ENCODE measurements around the gene USP40. TPM values are rescaled to one million over a fixed set of nuclear protein-coding genes. Genes with fewer than 3 reads are reported as not detected.

The USP40 gene
- total RNA-seq, 4 donors from 2014 or later, result 30.7 to 113 (median 41.3) TPM

- Histone ChIP-seq H3K27ac (no peak overlapping the region), H3K27me3 (no peaks in the 10 kb centered on the region), H3K4me1 (peaks cover 0 to 6% (median 0%) of the 10 kb centered on the region in 4 donors), H3K9me3 (peaks cover 9 to 11% of the 10 kb centered on the region in 2 donors), H3K4me3 (no peak overlapping the region), H3K36me3 (peaks cover 0 to 41% (median 9%) of the 10 kb centered on the region in 4 donors)
- 97 to 100% methylated on average over 1 of the region's 1 CpG for WGBS, 2 donors (ENCODE audit: low coverage in 1 of 2)
- intact Hi-C loops (cut with DNase I; ENCODE audit: low total_unique reads) (no loop called here), in situ Hi-C loops (cut with MboI; ENCODE audit: low pct_ligation_motif_present in 1 of 4, low pct_unique_long_range_greater_than_20kb in 1 of 4, low sequenced_read_pairs in 3 of 4) (no loop called here)
- TF ChIP-seq POLR2A (IDR thresholded peaks at IDR 0.05) (no peak), CTCF (IDR thresholded peaks at IDR 0.05) (no peak), EP300 (IDR thresholded peaks at IDR 0.05; ENCODE audit: low read depth) (no peak), POLR2AphosphoS5 (IDR thresholded peaks at IDR 0.05) (no peak)
- no peak for DNase-seq
Measured at GRCh38 chr2:233503481-233503880, 63.1 kb downstream of the USP40 start.

- intact Hi-C loops (cut with DNase I; ENCODE audit: low total_unique reads) (no loop called here), in situ Hi-C loops (cut with MboI; ENCODE audit: low pct_ligation_motif_present in 1 of 4, low pct_unique_long_range_greater_than_20kb in 1 of 4, low sequenced_read_pairs in 3 of 4) (no loop called here)
- Histone ChIP-seq H3K4me1 (peaks cover 0 to 6% (median 0%) of the 10 kb centered on the region in 4 donors), H3K4me3 (no peak overlapping the region), H3K27me3 (no peaks in the 10 kb centered on the region), H3K36me3 (peaks cover 0 to 51% (median 10%) of the 10 kb centered on the region in 4 donors), H3K9me3 (peaks cover 9 to 11% of the 10 kb centered on the region in 2 donors), H3K27ac (no peak overlapping the region)
- DNase-seq, result no peak
- TF ChIP-seq POLR2A (IDR thresholded peaks at IDR 0.05), result no peak
- TF ChIP-seq EP300 (IDR thresholded peaks at IDR 0.05; ENCODE audit: low read depth), result no peak
- TF ChIP-seq CTCF (IDR thresholded peaks at IDR 0.05), result no peak
- no peak for TF ChIP-seq POLR2AphosphoS5 (IDR thresholded peaks at IDR 0.05)
- WGBS, 2 donors (ENCODE audit: low coverage in 1 of 2), result 89 to 100% methylated on average over 2 to 3 of the region's 3 CpGs
Measured at GRCh38 chr2:233501198-233502076, 65.1 kb downstream of the USP40 start.

GRCh38 chr2:233499928-233500327 lies 66.7 kb downstream of the USP40 start:
- TF ChIP-seq CTCF (IDR thresholded peaks at IDR 0.05) (no peak), POLR2AphosphoS5 (IDR thresholded peaks at IDR 0.05) (no peak), POLR2A (IDR thresholded peaks at IDR 0.05) (no peak), EP300 (IDR thresholded peaks at IDR 0.05; ENCODE audit: low read depth) (no peak)
- H3K4me1 ChIP-seq, result peaks cover 0 to 6% (median 0%) of the 10 kb centered on the region in 4 donors
- no peak overlapping the region for H3K27ac ChIP-seq
- in situ Hi-C loops (cut with MboI; ENCODE audit: low pct_ligation_motif_present in 1 of 4, low pct_unique_long_range_greater_than_20kb in 1 of 4, low sequenced_read_pairs in 3 of 4) (no loop called here), intact Hi-C loops (cut with DNase I; ENCODE audit: low total_unique reads) (no loop called here)
- DNase-seq, result no peak
- 62 to 70% methylated on average over 2 of the region's 2 CpGs for WGBS, 2 donors (ENCODE audit: low coverage in 1 of 2)
- H3K36me3 ChIP-seq, result peaks cover 0 to 54% (median 9%) of the 10 kb centered on the region in 4 donors
- no peaks in the 10 kb centered on the region for H3K27me3 ChIP-seq
- no peak overlapping the region for H3K4me3 ChIP-seq
- H3K9me3 ChIP-seq, result peaks cover 9 to 11% of the 10 kb centered on the region in 2 donors

GRCh38 chr2:233498126-233498525 lies 68.5 kb downstream of the USP40 start:
- intact Hi-C loops (cut with DNase I; ENCODE audit: low total_unique reads) (no loop called here), in situ Hi-C loops (cut with MboI; ENCODE audit: low pct_ligation_motif_present in 1 of 4, low pct_unique_long_range_greater_than_20kb in 1 of 4, low sequenced_read_pairs in 3 of 4) (no loop called here)
- no peak overlapping the region for H3K27ac ChIP-seq
- peaks cover under 1 to 2% of the 10 kb centered on the region in 2 donors for H3K9me3 ChIP-seq
- no peak overlapping the region for H3K4me3 ChIP-seq
- no peak for TF ChIP-seq POLR2A (IDR thresholded peaks at IDR 0.05)
- TF ChIP-seq POLR2AphosphoS5 (IDR thresholded peaks at IDR 0.05), result no peak
- no peak for TF ChIP-seq EP300 (IDR thresholded peaks at IDR 0.05; ENCODE audit: low read depth)
- TF ChIP-seq CTCF (IDR thresholded peaks at IDR 0.05), result no peak
- H3K36me3 ChIP-seq, result peaks cover 0 to 41% (median 5%) of the 10 kb centered on the region in 4 donors
- no peak for DNase-seq
- no peaks in the 10 kb centered on the region for H3K27me3 ChIP-seq
- peaks cover 0 to 6% (median 0%) of the 10 kb centered on the region in 4 donors for H3K4me1 ChIP-seq
- WGBS, 2 donors (ENCODE audit: low coverage in 1 of 2), result 91 to 96% methylated on average over 2 of the region's 2 CpGs
